Left ventricle myocardium inferior (tissue), 1 donor: ENCODE results near the gene EVA1A. TPM values are rescaled to one million over a fixed set of nuclear protein-coding genes. Genes with fewer than 3 reads are reported as not detected.

Experiments
- DNase-seq: peaks from one replicate; pipeline ENCODE4 v3.0.0-alpha.2; 2020
- H3K27ac ChIP-seq: fragments of 200-600 bp; replicated peaks from 2 replicates; pipeline ENCODE4 v1.8.0; 2021
- H3K27me3 ChIP-seq: fragments of 200-600 bp; 2 replicates; pipeline ENCODE4 v1.8.0; 2021; ENCODE audit warnings: low read depth
- H3K36me3 ChIP-seq: fragments of 200-600 bp; 2 replicates; pipeline ENCODE4 v1.8.0; 2021
- H3K4me1 ChIP-seq: fragments of 200-600 bp; 2 replicates; pipeline ENCODE4 v1.8.0; 2021
- H3K4me3 ChIP-seq: fragments of 200-600 bp; 2 replicates; pipeline ENCODE4 v1.8.0; 2021; ENCODE audit warnings: mild to moderate bottlenecking, moderate library complexity
- H3K9me3 ChIP-seq: fragments of 200-600 bp; replicated peaks from 2 replicates; pipeline ENCODE4 v1.8.0; 2021
- CTCF ChIP-seq: fragments of 200-600 bp; IDR thresholded peaks from 2 replicates; pipeline ENCODE4 v1.8.0; 2021; ENCODE audit warnings: antibody characterized with exemption, mild to moderate bottlenecking, borderline replicate concordance
- intact Hi-C: fragments of 100-400 bp; cut with micrococcal nuclease; formaldehyde crosslinking; loops from one replicate; pipeline ENCODE4 v1.11.0; 2022
- total RNA-seq: library from RNA; stranded (reverse); fragmentation: NEBNext Ultra II Directional; extraction: Animal tissue kit (Norgen Biotek cat#: 25700); gene quantifications from one replicate; pipeline ENCODE4 v1.2.1, GENCODE V29; 2021
- donor health status: DM: no; HTN: yes; CAD: no; lungs with severe emphysema.

EVA1A gene
- total RNA-seq, 1 donor from 2014 or later = 0.41 TPM

GRCh38 chr2:75607400-75607798 is 46.7 kb upstream of the EVA1A start:
- no peak for DNase-seq
- intact Hi-C loops = loop anchor here (5.0 kb wide), 1 partner anchor 140 kb away; no protein-coding TSS in a partner anchor
- Histone ChIP-seq H3K4me1 (peaks cover 5% of the 10 kb centered on the region), H3K9me3 (no peaks in the 10 kb centered on the region), H3K4me3 (no peak overlapping the region), H3K27me3 (peaks cover 67% of the 10 kb centered on the region), H3K36me3 (no peaks in the 10 kb centered on the region), H3K27ac (no peak overlapping the region)
- TF ChIP-seq CTCF = no peak

- no peak overlapping the region for H3K27ac ChIP-seq
- peaks cover 67% of the 10 kb centered on the region for H3K27me3 ChIP-seq
- no peaks in the 10 kb centered on the region for H3K9me3 ChIP-seq
- no peak for DNase-seq
- H3K36me3 ChIP-seq = no peaks in the 10 kb centered on the region
- H3K4me3 ChIP-seq = no peak overlapping the region
- intact Hi-C loops = loop anchor here (5.0 kb wide), 1 partner anchor 140 kb away; no protein-coding TSS in a partner anchor
- TF ChIP-seq CTCF = no peak
- peaks cover 5% of the 10 kb centered on the region for H3K4me1 ChIP-seq
These were observed 46.1 kb upstream of the EVA1A start for GRCh38 chr2:75606761-75607399.

- H3K4me3 ChIP-seq = no peak overlapping the region
- TF ChIP-seq CTCF = no peak
- peaks cover 5% of the 10 kb centered on the region for H3K4me1 ChIP-seq
- peaks cover 67% of the 10 kb centered on the region for H3K27me3 ChIP-seq
- no peaks in the 10 kb centered on the region for H3K36me3 ChIP-seq
- H3K9me3 ChIP-seq = no peaks in the 10 kb centered on the region
- DNase-seq = no peak
- no peak overlapping the region for H3K27ac ChIP-seq
- intact Hi-C loops = loop anchor here (5.0 kb wide), 1 partner anchor 139 kb away; no protein-coding TSS in a partner anchor
These were observed 45.2 kb upstream of the EVA1A start for GRCh38 chr2:75605770-75606529.

GRCh38 chr2:75604484-75604883 is 43.7 kb upstream of the EVA1A start:
- no peak overlapping the region for H3K4me3 ChIP-seq
- intact Hi-C loops = no loop called here
- no peaks in the 10 kb centered on the region for H3K36me3 ChIP-seq
- no peak for DNase-seq
- H3K27me3 ChIP-seq = peaks cover 54% of the 10 kb centered on the region
- no peak for TF ChIP-seq CTCF
- no peak overlapping the region for H3K27ac ChIP-seq
- H3K9me3 ChIP-seq = no peaks in the 10 kb centered on the region
- peaks cover 5% of the 10 kb centered on the region for H3K4me1 ChIP-seq

GRCh38 chr2:75603477-75603876 is 42.7 kb upstream of the EVA1A start:
- Histone ChIP-seq H3K36me3 (no peaks in the 10 kb centered on the region), H3K4me1 (no peaks in the 10 kb centered on the region), H3K4me3 (no peak overlapping the region), H3K9me3 (no peaks in the 10 kb centered on the region), H3K27ac (no peak overlapping the region), H3K27me3 (peaks cover 44% of the 10 kb centered on the region)
- no peak for DNase-seq
- TF ChIP-seq CTCF = no peak
- intact Hi-C loops = no loop called here
